ENCODE measurements around the gene PCDHB9.
"Not testable (repeated sequence)": the region's sequence is repeated elsewhere in the genome, so short reads cannot be mapped to it uniquely, and the experiment has no call there.

PCDHB9 gene

GRCh38 chr5:141188682-141189081 lies 1.7 kb downstream of the PCDHB9 start:
- not testable (repeated sequence) for DNase-seq (ENCODE audit: low spot score)

GRCh38 chr5:141189131-141189530 lies 2.2 kb downstream of the PCDHB9 start:
- not testable (repeated sequence) for DNase-seq (ENCODE audit: low spot score)

GRCh38 chr5:141192110-141192725 lies 5.3 kb downstream of the PCDHB9 start, which contains the start of gene PCDHB10:
PCDHB10 (plus strand) TSS chr5:141192353; CDS start chr5:141192553, 200 bp downstream.
- peak; percentile 27 for DNase-seq (ENCODE audit: low spot score)

- DNase-seq (ENCODE audit: low spot score) = not testable (repeated sequence)
These were observed 7.4 kb downstream of the PCDHB9 start for GRCh38 chr5:141194332-141194731.

GRCh38 chr5:141196363-141196762 lies 9.4 kb downstream of the PCDHB9 start:
- DNase-seq (ENCODE audit: low spot score) = no peak

GRCh38 chr5:141199359-141200235 lies 12.6 kb downstream of the PCDHB9 start, which contains the start of gene PCDHB11:
PCDHB11 (plus strand) TSS chr5:141199627; CDS start chr5:141199775, 148 bp downstream.
- no peak for DNase-seq (ENCODE audit: low spot score)

GRCh38 chr5:141201126-141201525 lies 14.2 kb downstream of the PCDHB9 start:
- not testable (repeated sequence) for DNase-seq (ENCODE audit: low spot score)

GRCh38 chr5:141201646-141202045 lies 14.7 kb downstream of the PCDHB9 start:
- DNase-seq (ENCODE audit: low spot score) = not testable (repeated sequence)

- peak; percentile 16 for DNase-seq (ENCODE audit: low spot score)
These were observed 21.5 kb downstream of the PCDHB9 start, which contains the start of gene PCDHB12 for GRCh38 chr5:141208478-141208877. PCDHB12 (plus strand) TSS chr5:141208719; CDS start chr5:141208908, 189 bp downstream.

GRCh38 chr5:141210281-141210680 lies 23.3 kb downstream of the PCDHB9 start:
- DNase-seq (ENCODE audit: low spot score) = not testable (repeated sequence)

- DNase-seq (ENCODE audit: low spot score) = not testable (repeated sequence)
These were observed 23.9 kb downstream of the PCDHB9 start for GRCh38 chr5:141210849-141211248.

- peak; percentile 23 for DNase-seq (ENCODE audit: low spot score)
These were observed 26.8 kb downstream of the PCDHB9 start, which contains the start of gene PCDHB13 for GRCh38 chr5:141213656-141214339. PCDHB13 (plus strand) TSS chr5:141213919; CDS start chr5:141214124, 205 bp downstream.

- not testable (repeated sequence) for DNase-seq (ENCODE audit: low spot score)
These were observed 27.6 kb downstream of the PCDHB9 start for GRCh38 chr5:141214583-141214982.

GRCh38 chr5:141215504-141215903 lies 28.5 kb downstream of the PCDHB9 start:
- DNase-seq (ENCODE audit: low spot score) = not testable (repeated sequence)

GRCh38 chr5:141216035-141216434 lies 29.1 kb downstream of the PCDHB9 start:
- DNase-seq (ENCODE audit: low spot score) = not testable (repeated sequence)

GRCh38 chr5:141223112-141223783 lies 36.3 kb downstream of the PCDHB9 start, which contains the start of gene PCDHB14:
PCDHB14 (plus strand) TSS chr5:141223343; CDS start chr5:141223506, 163 bp downstream.
- no peak for DNase-seq (ENCODE audit: low spot score)

GRCh38 chr5:141224844-141225243 lies 37.9 kb downstream of the PCDHB9 start:
- DNase-seq (ENCODE audit: low spot score) = not testable (repeated sequence)

GRCh38 chr5:141225421-141225820 lies 38.5 kb downstream of the PCDHB9 start:
- DNase-seq (ENCODE audit: low spot score) = not testable (repeated sequence)

- no peak for DNase-seq (ENCODE audit: low spot score)
These were observed 47.2 kb downstream of the PCDHB9 start for GRCh38 chr5:141234109-141234667.

- DNase-seq (ENCODE audit: low spot score) = not testable (repeated sequence)
These were observed 49.0 kb downstream of the PCDHB9 start for GRCh38 chr5:141235922-141236321.

Data from globus pallidus (tissue), 1 donor.